Measurements from ENCODE around the gene COL24A1. TPM values are rescaled to one million over a fixed set of nuclear protein-coding genes. Genes with fewer than 3 reads are reported as not detected.
"Not testable (repeated sequence)": the region's sequence is repeated elsewhere in the genome, so short reads cannot be mapped to it uniquely, and the experiment has no call there.

The COL24A1 gene
- total RNA-seq, 2 donors from 2014 or later: not detected

DNA sequence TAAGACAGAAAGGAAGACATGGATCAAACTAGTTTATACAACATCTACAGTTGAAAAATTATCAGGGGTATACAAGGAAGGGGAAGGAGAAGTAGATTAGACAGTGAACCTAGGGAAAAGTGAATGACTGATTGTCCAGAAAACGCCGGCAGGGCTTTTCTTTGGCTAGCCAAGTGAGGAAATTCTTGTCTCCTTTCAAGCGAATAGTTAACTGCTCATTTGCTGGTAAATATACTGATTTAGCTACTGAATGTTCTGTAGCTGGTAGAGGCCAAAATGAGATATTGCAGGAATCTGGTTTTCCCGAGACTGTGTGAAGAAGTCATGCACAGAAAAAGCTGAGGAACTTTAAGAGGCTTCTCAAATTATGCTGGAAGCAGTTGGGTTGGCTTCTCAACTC lies 319.8 kb downstream of the COL24A1 start:
- H3K36me3 Mint-ChIP-seq: no peaks in the 10 kb centered on the region
- ATAC-seq (no peak), DNase-seq (ENCODE audit: low spot score in 2 of 2) (no peak)
- no peak overlapping the region for H3K27ac Mint-ChIP-seq
- H3K9me3 Mint-ChIP-seq: peaks cover 0 to 4% of the 10 kb centered on the region in 2 donors

DNA sequence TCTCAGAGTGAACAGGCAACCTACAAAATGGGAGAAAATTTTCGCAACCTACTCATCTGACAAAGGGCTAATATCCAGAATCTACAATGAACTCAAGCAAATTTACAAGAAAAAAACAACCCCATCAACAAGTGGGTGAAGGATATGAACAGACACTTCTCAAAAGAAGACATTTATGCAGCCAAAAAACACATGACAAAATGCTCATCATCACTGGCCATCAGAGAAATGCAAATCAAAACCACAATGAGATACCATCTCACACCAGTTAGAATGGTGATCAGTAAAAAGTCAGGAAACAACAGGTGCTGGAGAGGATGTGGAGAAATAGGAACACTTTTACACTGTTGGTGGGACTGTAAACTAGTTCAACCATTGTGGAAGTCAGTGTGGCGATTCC lies 323.4 kb downstream of the COL24A1 start:
- H3K9me3 Mint-ChIP-seq: peaks cover 14 to 15% of the 10 kb centered on the region in 2 donors
- H3K36me3 Mint-ChIP-seq; ATAC-seq; DNase-seq (ENCODE audit: low spot score in 2 of 2); H3K27ac Mint-ChIP-seq: not testable (repeated sequence)

DNA sequence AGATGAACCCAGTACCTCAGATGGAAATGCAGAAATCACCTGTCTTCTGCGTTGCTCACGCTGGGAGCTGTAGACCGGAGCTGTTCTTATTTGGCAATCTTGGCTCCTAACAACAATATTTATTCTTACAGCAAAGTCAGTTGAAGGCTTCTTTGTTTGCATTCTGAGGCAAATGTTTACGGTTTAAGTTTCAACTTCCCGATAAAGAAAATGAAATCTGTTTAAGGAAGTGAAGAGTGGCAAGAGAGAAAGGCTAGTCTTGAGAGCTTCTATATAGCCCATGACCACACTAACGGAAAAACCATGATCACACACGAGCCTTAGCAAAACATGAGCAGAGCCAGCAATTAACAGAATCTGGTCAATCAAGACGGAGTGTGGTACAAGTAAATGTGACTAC lies 325.7 kb downstream of the COL24A1 start:
- ATAC-seq (no peak), DNase-seq (ENCODE audit: low spot score in 2 of 2) (no peak)
- Mint-ChIP-seq H3K9me3 (peaks cover 15 to 18% of the 10 kb centered on the region in 2 donors), H3K36me3 (peaks cover 0 to 5% of the 10 kb centered on the region in 2 donors), H3K27ac (no peak overlapping the region)

DNA sequence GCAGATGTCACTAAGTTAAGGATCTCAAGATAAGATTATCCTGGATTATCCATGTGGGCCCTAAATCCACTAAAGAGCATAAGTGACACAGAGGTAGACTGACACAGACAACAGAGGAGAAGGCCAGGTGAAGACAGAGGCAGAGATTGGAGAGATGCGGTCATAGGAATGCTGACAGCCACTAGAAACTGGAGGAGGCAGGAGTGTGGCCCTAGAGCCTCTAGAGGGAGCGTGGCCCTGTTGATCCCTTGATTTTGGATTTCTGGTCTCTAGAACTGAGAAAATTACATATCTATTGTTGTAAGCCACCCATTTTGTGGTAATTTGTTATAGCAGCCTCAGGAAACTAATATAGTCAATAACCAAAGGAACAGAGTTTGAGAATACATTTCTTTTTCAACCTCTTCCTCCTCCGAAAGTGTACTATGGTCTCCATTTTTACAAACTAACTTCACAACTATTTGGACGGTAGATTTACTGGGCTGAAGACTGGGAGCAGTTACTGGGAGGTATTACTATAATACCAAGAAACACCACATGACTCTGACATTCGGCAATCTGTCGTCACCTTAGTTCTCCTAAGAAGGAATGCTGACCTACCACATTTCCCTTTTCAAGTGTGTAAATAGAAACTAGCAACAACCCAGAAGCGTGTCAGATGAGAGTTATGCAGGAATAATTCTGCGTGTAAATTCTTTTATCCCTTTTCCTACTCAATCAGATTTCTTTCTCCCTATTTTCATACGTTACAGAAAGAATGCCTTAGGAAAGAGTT lies 332.3 kb downstream of the COL24A1 start:
- DNase-seq (ENCODE audit: low spot score in 2 of 2) (no peak), ATAC-seq (no peak)
- no peaks in the 10 kb centered on the region for H3K36me3 Mint-ChIP-seq
- no peak overlapping the region for H3K27ac Mint-ChIP-seq
- H3K9me3 Mint-ChIP-seq: peaks cover 3 to 4% of the 10 kb centered on the region in 2 donors

DNA sequence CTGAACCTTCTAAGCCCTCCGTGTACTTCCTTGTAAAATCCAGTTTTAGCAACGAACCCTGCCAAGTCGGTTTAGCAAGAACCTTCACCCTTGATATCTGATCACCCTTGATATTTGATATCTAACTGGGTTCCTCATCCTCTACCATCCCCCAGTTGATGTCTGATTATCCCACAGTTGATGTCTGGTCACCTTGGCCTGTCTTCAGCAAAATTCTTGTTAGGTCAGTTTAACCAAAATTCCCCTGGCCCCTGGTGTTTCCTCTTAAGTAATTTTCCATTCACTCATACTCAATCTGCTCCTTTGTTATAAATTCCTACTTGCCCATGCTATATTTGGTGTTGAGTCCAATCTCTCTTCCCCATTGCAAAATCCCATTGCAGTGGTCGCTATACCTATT lies 333.9 kb downstream of the COL24A1 start:
- ATAC-seq: no peak
- Mint-ChIP-seq H3K9me3 (peaks cover under 1 to 3% of the 10 kb centered on the region in 2 donors), H3K36me3 (no peaks in the 10 kb centered on the region), H3K27ac (no peak overlapping the region)
- no peak for DNase-seq (ENCODE audit: low spot score in 2 of 2)

DNA sequence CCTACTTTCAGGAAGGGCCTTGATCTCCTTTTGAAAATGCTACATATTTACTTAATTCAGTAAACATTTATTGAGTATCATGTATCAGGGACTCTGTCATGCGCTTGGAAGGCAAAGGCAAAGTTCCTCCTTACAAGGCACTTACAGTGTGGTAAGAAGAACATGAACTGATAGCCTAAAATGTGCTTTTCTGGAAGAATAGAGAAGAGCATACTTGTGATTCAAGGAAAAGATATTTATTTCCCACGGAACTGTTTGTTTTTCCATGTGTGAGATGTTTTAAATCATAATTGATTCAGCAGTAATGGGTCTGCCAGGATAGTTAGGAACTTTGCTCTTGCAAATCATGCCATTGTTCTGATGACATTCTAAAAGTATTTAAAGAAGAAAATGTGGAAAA lies 338.2 kb downstream of the COL24A1 start:
- ATAC-seq (no peak), DNase-seq (ENCODE audit: low spot score in 2 of 2) (no peak)
- Mint-ChIP-seq H3K9me3 (no peaks in the 10 kb centered on the region), H3K36me3 (no peaks in the 10 kb centered on the region), H3K27ac (no peak overlapping the region)

DNA sequence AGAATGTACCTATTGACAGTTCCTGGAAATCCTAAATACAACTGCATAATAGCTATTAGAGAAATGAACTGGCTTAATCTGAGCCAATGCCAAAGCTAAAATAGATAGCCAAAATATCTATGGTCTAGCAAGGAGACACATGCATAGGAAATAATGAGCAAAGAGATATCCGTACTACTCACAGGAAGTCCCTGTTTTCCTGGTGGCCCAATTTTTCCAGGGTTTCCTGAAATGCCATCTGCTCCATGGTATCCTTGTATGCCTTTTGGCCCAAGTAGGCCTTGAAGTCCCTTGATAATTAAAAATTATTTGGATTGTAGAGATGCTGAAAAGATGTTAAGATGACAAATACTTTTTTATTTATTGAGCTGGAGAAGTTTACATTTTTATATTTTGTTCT lies 340.0 kb downstream of the COL24A1 start:
- H3K27ac Mint-ChIP-seq: no peak overlapping the region
- peaks cover 0 to under 1% of the 10 kb centered on the region in 2 donors for H3K9me3 Mint-ChIP-seq

DNA sequence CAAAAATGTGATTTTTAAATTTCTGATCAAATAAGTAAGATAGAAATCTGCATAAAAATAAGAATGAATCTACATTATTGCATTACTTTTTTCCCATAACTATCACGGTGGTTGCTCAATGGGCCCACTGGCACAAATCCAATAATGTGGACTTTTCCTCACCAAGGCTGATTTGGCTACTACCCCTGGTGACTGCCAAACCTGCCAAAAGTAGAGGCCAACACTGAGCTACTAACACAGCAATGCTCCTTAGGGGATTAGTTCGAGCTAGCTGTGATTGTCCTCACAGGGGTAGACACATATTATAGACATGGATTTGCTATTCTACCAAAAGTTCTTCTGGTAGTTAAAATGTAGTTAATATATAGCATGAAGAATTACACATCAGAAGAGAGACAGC lies 340.7 kb downstream of the COL24A1 start:
- DNase-seq (ENCODE audit: low spot score in 2 of 2) (no peak), ATAC-seq (no peak)
- no peaks in the 10 kb centered on the region for H3K36me3 Mint-ChIP-seq
- H3K9me3 Mint-ChIP-seq: peaks cover 0 to 3% of the 10 kb centered on the region in 2 donors
- H3K27ac Mint-ChIP-seq: no peak overlapping the region

More for the DNA sequence above, 340.0 kb downstream of the COL24A1 start:
- ATAC-seq: no peak
- no peak for DNase-seq (ENCODE audit: low spot score in 2 of 2)
- no peaks in the 10 kb centered on the region for H3K36me3 Mint-ChIP-seq

DNA sequence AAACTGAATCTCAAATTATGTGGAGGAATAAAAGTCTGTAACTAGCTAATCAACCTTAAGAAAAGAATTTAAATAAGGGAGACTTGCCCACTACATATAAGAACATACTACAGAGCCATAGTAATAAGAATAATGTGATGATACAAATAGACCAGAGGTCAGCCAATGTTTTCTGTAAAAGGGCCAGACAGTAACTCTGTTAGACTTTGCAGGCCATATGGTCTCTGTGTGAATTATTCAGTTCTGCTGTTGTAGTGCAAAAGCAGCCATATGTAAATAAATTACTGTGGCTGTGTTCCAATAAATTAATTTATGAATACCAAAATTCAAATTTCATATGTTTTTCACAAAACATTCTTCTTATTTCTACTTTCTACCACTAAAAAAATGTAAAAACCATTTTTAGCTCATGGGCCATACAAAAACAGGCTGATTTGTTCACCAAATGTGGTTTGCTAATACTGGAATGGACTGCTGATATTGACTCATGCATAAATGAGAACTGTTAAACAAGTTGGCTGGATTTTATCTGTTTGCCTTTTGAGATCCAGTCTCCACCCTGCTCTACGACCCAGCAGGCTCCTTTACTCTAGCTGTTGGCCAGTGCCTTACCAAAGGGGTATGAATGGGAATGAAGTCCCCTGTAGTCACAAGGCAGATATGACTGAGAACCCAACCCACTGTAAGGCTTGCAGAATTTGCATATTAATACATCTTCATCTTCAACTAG lies 350.2 kb downstream of the COL24A1 start:
- ATAC-seq (no peak), DNase-seq (ENCODE audit: low spot score in 2 of 2) (no peak)
- H3K27ac Mint-ChIP-seq: no peak overlapping the region
- H3K9me3 Mint-ChIP-seq: peaks cover 7 to 10% of the 10 kb centered on the region in 2 donors
- H3K36me3 Mint-ChIP-seq: no peaks in the 10 kb centered on the region

DNA sequence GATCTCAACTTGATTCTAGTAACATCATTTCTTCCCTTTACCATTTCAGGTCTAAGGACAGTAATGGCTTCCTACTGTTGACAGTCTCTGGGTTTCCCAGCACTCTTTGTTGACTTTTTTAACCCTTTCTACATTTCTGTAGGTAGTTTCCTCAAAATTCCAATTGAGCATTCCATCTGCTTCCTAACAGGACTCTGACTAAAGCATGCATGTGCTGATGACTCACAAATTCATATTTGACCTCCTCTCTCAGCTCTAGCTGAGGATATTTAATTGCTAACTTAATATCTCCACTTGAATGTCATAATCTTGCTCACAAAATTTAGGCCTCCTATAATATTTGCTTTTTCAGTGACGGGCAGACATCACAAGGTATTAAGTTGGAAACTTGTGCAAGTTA lies 355.1 kb downstream of the COL24A1 start:
- no peak for ATAC-seq
- Mint-ChIP-seq H3K9me3 (peaks cover 3 to 7% of the 10 kb centered on the region in 2 donors), H3K27ac (no peak overlapping the region), H3K36me3 (no peaks in the 10 kb centered on the region)
- DNase-seq (ENCODE audit: low spot score in 2 of 2): no peak

DNA sequence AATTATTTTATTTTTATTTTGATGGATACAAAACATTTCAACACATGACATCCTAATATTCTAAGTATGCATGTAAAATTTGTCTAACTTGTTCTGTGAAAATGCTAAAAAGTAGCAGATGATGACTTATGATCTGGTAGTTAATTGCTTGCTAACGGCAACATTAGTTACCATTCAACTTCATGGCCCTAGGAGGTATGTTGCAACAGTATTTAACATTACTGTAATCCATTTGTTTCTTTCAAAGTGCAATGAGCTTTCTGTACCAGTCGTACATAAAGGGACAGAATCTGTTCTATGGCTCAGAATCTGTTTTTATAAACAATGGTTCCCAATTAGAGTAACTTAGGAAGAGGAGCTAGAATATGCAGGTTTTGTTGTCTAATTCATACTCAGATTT lies 356.8 kb downstream of the COL24A1 start:
- peaks cover 3 to 7% of the 10 kb centered on the region in 2 donors for H3K9me3 Mint-ChIP-seq
- DNase-seq (ENCODE audit: low spot score in 2 of 2) (no peak), ATAC-seq (no peak)
- H3K27ac Mint-ChIP-seq: no peak overlapping the region
- H3K36me3 Mint-ChIP-seq: no peaks in the 10 kb centered on the region

DNA sequence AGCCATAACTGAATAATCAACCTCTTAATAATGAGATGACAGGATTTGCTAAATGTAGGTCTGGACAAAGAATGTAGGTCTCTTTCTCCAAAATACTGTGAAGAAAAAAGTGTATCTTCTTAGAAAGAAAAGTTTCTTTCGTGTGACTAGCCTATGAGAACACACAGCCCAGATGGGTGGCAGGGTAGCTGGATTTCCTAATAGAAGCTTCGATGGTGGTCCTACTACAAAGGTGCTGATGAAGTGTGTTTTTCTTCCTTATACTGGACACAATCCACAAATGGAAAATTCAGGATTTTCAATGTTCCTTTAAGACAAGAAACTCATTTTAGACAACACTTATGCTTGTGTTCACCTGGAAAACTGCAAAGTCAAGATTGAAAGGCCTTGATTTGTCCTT lies 358.2 kb downstream of the COL24A1 start:
- DNase-seq (ENCODE audit: low spot score in 2 of 2) (no peak), ATAC-seq (no peak)
- Mint-ChIP-seq H3K9me3 (no peaks in the 10 kb centered on the region), H3K36me3 (no peaks in the 10 kb centered on the region), H3K27ac (no peak overlapping the region)

DNA sequence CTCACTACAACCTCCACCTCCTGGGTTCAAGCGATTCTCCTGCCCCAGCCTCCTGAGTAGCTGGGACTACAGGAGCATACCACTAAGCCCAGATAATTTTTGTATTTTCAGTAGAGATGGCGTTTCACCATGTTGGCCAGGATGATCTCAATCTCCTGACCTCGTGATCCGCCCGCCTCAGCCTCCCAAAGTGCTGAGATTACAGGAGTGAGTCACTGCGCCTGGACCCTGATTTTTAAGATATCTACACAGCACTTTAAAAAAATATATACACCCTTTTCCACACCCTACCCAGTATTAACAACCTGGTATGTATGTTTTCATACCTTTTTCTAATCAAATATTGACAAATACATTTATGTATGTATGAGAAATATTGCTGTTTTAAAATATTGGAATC lies 379.6 kb downstream of the COL24A1 start:
- H3K27ac Mint-ChIP-seq, H3K36me3 Mint-ChIP-seq: not testable (repeated sequence)

DNA sequence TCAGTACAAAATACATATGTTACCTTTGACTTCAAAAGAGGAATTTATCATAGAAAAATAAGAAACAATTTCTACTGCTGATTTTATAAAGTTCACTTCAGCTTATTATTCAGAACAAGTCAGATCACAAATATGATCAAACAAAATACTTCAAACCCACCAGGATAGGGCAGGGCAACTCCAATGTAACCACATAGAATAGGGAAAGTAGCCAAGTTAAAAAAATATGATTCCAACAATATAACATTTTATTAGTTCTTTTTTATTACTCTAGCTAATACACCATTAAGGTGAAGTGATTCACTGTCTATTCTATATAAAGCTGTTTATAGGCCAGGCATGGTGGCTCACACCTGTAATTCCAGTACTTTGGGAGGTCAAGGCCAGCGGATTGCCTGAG lies 393.8 kb downstream of the COL24A1 start:
- no peak for DNase-seq (ENCODE audit: low spot score in 2 of 2)
- no peak overlapping the region for H3K27ac Mint-ChIP-seq
- ATAC-seq: no peak
- H3K36me3 Mint-ChIP-seq: no peaks in the 10 kb centered on the region
- H3K9me3 Mint-ChIP-seq: no peaks in the 10 kb centered on the region

More for the DNA sequence above, 379.6 kb downstream of the COL24A1 start:
- not testable (repeated sequence) for DNase-seq (ENCODE audit: low spot score in 2 of 2); H3K9me3 Mint-ChIP-seq; ATAC-seq

DNA sequence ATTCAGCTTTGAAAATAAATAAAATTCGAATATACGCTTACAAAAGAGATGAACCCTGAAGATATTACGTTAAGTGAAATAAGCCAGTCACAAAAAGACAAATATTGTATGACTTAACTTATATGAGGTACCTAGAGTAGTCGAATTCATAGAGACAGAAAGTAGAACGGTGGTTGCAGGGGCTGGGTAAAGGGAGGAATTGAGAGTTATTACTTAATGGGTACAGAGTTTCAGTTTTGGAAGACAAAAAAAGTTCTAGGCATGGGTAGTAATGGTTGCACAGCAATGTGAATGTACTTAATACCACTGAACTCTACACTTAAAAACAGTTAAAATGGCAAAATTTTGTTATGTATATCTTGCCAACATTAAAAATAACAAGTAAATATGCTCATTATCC lies 399.7 kb downstream of the COL24A1 start:
- ATAC-seq (no peak), DNase-seq (ENCODE audit: low spot score in 2 of 2) (no peak)
- Mint-ChIP-seq H3K36me3 (no peaks in the 10 kb centered on the region), H3K9me3 (peaks cover 0 to 8% of the 10 kb centered on the region in 2 donors), H3K27ac (no peak overlapping the region)

DNA sequence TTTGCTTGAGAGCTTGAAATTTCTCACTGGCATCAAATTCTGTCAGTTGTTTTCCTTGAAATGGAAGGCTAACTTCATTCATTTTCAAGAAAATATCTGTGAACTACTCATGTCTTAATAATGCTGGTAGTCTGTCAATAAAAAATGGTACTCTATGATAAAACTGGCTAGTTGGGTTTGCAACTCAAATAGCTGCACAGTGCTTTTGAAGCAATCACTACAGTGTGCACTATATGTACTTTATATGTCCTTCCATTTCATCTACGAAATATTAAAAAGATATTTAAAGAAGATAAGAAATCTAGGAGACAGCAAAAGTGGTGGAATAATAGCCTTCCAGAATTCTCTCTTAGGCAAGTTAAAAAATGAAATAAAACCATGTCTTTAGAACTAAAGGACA lies 408.5 kb downstream of the COL24A1 start:
- Mint-ChIP-seq H3K9me3 (no peaks in the 10 kb centered on the region), H3K27ac (no peak overlapping the region), H3K36me3 (no peaks in the 10 kb centered on the region)
- DNase-seq (ENCODE audit: low spot score in 2 of 2) (no peak), ATAC-seq (no peak)

DNA sequence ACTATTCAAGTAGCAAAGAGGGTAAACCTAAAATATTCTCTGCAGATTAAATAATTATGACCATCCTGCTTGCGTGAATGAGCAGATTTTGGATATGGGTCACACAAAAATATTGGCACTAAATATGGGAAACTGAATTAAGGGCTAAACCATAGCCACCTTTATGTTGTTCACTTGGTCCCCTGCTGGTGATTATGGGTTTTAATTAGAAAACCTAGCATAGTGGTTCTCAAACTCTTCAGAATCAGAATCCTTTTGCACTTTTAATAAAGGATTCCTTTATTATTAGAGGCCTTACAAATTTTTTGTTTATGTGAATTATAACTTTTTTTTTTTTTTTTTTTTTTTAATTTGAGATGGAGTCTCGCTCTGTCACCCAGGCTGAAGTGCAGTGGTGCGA lies 409.8 kb downstream of the COL24A1 start:
- ATAC-seq (no peak), DNase-seq (ENCODE audit: low spot score in 2 of 2) (no peak)
- Mint-ChIP-seq H3K9me3 (no peaks in the 10 kb centered on the region), H3K27ac (no peak overlapping the region), H3K36me3 (no peaks in the 10 kb centered on the region)

DNA sequence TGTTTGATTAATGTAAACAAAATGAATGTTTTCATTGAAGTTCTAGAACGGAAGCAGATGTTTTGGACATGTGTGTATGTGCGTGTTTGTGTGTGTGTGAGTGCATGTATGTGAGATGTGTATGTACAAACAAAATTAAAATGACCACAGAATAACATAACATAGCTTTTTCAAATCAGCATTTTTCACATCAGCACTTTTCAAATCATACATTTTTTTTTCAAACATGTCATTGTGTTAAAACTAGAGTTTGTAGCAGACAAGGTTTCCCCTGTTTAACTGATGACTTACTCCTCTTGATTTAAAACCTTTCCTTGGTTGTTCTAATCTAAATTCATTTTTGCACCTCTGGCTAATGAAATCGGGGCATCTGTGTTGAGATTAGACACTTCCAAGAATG lies 412.8 kb downstream of the COL24A1 start:
- Mint-ChIP-seq H3K27ac (no peak overlapping the region), H3K9me3 (no peaks in the 10 kb centered on the region), H3K36me3 (no peaks in the 10 kb centered on the region)
- no peak for ATAC-seq
- no peak for DNase-seq (ENCODE audit: low spot score in 2 of 2)

Data from activated naive CD4-positive, alpha-beta T cell treated with anti-CD3 and anti-CD28 coated beads, Interleukin-2, amount 50 U/mL, for 72 hours (primary cell).